ENCODE results near the gene STAB1. TPM values are rescaled to one million over a fixed set of nuclear protein-coding genes. Genes with fewer than 3 reads are reported as not detected.

STAB1 gene
- total RNA-seq, 1 experiment from 2014 or later, result not detected

DNA sequence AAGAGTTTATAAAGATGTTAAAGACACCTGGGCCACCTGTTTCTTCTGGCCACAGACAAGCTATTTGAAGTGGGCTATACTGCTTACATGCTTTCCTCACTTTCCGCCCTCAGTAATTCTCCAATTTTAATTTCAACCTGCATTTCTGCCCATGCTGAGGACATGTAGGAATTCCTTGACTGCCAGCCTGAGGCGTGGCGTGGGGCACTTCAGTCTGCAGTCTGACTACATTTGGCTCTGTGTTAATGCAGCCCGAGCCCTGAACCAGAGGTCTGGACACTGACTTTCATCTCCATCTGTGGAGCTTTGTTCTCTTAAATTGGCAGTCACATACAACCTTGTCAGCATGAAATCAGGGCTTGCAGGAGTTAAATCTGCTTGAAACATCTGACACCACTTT is 49.8 kb downstream of the STAB1 start:
- peak overlapping the region; percentile 16; the same call in 1 of the 2 replicates for H3K27ac ChIP-seq (ENCODE audit: low read length)
- no peak overlapping the region for H3K4me2 ChIP-seq (ENCODE audit: low read depth, low read length, poor library complexity, severe bottlenecking)
- no peak overlapping the region for H3K4me3 ChIP-seq (ENCODE audit: low read length)
- H3K9ac ChIP-seq (ENCODE audit: low read length), result no peak overlapping the region
- peaks cover 4% of the 10 kb centered on the region; the same call in 1 of the 2 replicates for H3K4me1 ChIP-seq (ENCODE audit: low read length)
- H3K79me2 ChIP-seq (ENCODE audit: low read length), result peaks cover 25% of the 10 kb centered on the region
- peaks cover 36% of the 10 kb centered on the region for H3K36me3 ChIP-seq (ENCODE audit: insufficient read depth, low read length)
- H3K9me2 ChIP-seq (replicated peaks; ENCODE audit: insufficient read depth, low read length), result no peaks in the 10 kb centered on the region
- no peak overlapping the region for H2AFZ ChIP-seq (ENCODE audit: low read length)
- H3K9me3 ChIP-seq (ENCODE audit: low read length), result no peaks in the 10 kb centered on the region
- no peak for DNase-seq
- H4K20me1 ChIP-seq (ENCODE audit: insufficient read depth, low read depth, low read length), result no peaks in the 10 kb centered on the region
- H3K27me3 ChIP-seq (ENCODE audit: low read length), result no peaks in the 10 kb centered on the region

DNA sequence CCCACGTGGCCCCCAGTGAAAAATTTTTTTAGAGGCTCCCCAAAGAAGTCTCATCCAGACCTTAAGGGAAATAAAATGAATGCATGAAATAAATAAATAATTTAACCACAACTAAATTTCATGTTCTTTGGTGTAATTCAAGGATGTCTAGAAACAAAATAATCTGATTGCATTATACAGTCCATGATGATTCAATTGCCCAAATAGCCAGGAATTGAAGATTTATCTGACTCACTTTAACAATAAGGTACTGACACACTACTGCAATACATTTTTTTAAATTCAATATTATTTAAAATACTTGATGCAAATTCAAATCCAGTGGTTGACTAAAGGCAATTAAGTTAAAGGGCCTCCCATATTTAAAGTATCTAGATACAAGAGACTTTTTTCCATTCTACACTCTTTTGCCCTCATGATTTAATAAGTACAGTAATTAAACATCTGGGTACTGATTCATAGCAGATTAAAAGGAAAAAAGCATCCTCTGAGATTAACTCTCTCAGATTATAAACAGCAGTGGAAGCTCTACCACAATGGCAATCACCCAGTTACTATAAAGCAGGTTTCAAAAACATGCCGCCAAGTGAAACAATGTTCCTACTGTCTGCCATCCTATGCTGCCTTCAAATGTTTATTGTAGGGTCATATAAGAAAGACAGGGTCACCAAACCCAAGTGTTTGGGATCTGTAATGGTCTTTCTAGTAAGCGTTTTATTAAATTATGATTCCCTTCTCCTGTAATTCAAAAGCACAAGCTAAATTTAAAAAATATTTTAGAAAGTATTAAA is 51.2 kb downstream of the STAB1 start:
- Histone ChIP-seq H3K9me3 (ENCODE audit: low read length) (no peaks in the 10 kb centered on the region), H3K36me3 (ENCODE audit: insufficient read depth, low read length) (peaks cover 26% of the 10 kb centered on the region; the same call in 1 of the 2 replicates), H3K9ac (ENCODE audit: low read length) (no peak overlapping the region), H3K9me2 (replicated peaks; ENCODE audit: insufficient read depth, low read length) (no peaks in the 10 kb centered on the region), H4K20me1 (ENCODE audit: insufficient read depth, low read depth, low read length) (no peaks in the 10 kb centered on the region), H3K4me3 (ENCODE audit: low read length) (no peak overlapping the region), H3K4me2 (ENCODE audit: low read depth, low read length, poor library complexity, severe bottlenecking) (no peak overlapping the region), H2AFZ (ENCODE audit: low read length) (no peak overlapping the region), H3K4me1 (ENCODE audit: low read length) (peaks cover 4% of the 10 kb centered on the region; the same call in 1 of the 2 replicates), H3K79me2 (ENCODE audit: low read length) (peaks cover 12% of the 10 kb centered on the region), H3K27ac (ENCODE audit: low read length) (no peak overlapping the region), H3K27me3 (ENCODE audit: low read length) (no peaks in the 10 kb centered on the region)
- no peak for DNase-seq

DNA sequence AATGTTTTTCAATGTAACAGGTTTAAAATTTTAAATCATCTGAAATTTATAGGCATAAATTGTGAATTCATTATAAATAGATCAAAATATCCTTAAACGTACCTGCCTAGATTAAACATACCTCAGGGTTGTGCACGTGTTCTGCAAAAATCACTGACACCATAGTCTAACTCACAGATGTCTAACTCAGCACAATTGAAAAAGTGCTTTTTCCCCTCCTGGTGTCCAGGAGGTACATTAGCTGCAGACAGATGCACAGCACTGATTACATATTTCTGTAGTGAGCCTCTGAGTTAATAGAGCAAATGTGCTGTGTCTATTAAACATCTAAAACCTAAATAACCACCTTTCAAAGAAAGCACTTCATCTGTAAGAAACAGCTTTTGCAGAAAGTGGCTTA is 52.0 kb downstream of the STAB1 start:
- DNase-seq, result no peak
- Histone ChIP-seq H3K36me3 (ENCODE audit: insufficient read depth, low read length) (peaks cover 26% of the 10 kb centered on the region; the same call in 1 of the 2 replicates), H2AFZ (ENCODE audit: low read length) (no peak overlapping the region), H3K4me2 (ENCODE audit: low read depth, low read length, poor library complexity, severe bottlenecking) (no peak overlapping the region), H3K79me2 (ENCODE audit: low read length) (peaks cover 4% of the 10 kb centered on the region; the same call in 1 of the 2 replicates), H3K9ac (ENCODE audit: low read length) (no peak overlapping the region), H3K4me1 (ENCODE audit: low read length) (peaks cover 4% of the 10 kb centered on the region; the same call in 1 of the 2 replicates), H3K4me3 (ENCODE audit: low read length) (no peak overlapping the region), H3K27ac (ENCODE audit: low read length) (no peak overlapping the region), H3K27me3 (ENCODE audit: low read length) (no peaks in the 10 kb centered on the region), H4K20me1 (ENCODE audit: insufficient read depth, low read depth, low read length) (no peaks in the 10 kb centered on the region), H3K9me2 (replicated peaks; ENCODE audit: insufficient read depth, low read length) (no peaks in the 10 kb centered on the region), H3K9me3 (ENCODE audit: low read length) (no peaks in the 10 kb centered on the region)

DNA sequence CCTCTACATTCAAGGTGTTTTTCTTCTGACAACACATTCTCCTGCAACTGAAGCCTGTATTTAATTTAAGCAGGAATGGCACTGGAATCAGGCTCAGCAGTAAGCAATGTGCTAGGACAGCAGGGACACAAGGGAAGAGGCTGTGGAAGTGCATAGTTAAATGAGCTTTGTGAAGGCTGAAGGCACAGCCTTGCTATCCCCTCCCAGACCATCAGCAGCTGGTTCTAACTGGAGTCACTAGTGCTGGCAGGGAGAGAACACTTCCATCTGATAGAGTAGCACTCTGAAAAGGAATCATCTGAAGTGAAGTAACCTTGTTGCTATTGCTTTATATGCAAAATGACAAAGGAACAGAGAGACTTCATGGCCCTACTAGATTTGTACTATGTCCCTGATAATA is 56.0 kb downstream of the STAB1 start:
- H3K4me2 ChIP-seq (ENCODE audit: low read depth, low read length, poor library complexity, severe bottlenecking), result no peak overlapping the region
- no peak for DNase-seq
- no peaks in the 10 kb centered on the region for H3K27me3 ChIP-seq (ENCODE audit: low read length)
- no peak overlapping the region for H3K27ac ChIP-seq (ENCODE audit: low read length)
- no peaks in the 10 kb centered on the region for H3K9me3 ChIP-seq (ENCODE audit: low read length)
- no peak overlapping the region for H2AFZ ChIP-seq (ENCODE audit: low read length)
- no peaks in the 10 kb centered on the region for H4K20me1 ChIP-seq (ENCODE audit: insufficient read depth, low read depth, low read length)
- H3K36me3 ChIP-seq (ENCODE audit: insufficient read depth, low read length), result peaks cover 23% of the 10 kb centered on the region; the same call in 1 of the 2 replicates
- peaks cover 4% of the 10 kb centered on the region; the same call in 1 of the 2 replicates for H3K4me1 ChIP-seq (ENCODE audit: low read length)
- H3K4me3 ChIP-seq (ENCODE audit: low read length), result no peak overlapping the region
- no peak overlapping the region for H3K9ac ChIP-seq (ENCODE audit: low read length)
- H3K9me2 ChIP-seq (replicated peaks; ENCODE audit: insufficient read depth, low read length), result no peaks in the 10 kb centered on the region
- H3K79me2 ChIP-seq (ENCODE audit: low read length), result peaks cover 6% of the 10 kb centered on the region; the same call in 1 of the 2 replicates

DNA sequence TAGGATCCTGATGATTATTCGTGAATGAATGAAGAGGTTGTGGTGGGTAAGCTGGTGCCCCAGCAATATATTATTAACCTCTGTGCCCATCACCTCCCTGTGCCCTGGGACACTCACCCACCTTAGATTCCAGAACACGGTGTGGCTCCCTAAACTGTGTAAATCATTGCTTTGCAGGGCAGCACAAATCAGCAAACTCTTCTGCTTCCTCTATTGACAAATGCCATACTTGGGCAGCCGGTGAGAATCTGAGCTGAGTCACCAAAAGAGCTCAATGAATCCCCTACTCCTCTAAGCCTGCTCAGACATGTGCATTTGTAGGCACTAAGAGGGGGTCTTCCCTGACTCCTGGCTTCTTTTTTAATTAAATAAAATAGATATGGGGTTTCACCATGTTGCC is 57.0 kb downstream of the STAB1 start:
- no peaks in the 10 kb centered on the region for H3K9me3 ChIP-seq (ENCODE audit: low read length)
- no peaks in the 10 kb centered on the region for H3K4me1 ChIP-seq (ENCODE audit: low read length)
- peaks cover 6% of the 10 kb centered on the region; the same call in 1 of the 2 replicates for H3K79me2 ChIP-seq (ENCODE audit: low read length)
- no peak overlapping the region for H3K27ac ChIP-seq (ENCODE audit: low read length)
- H3K4me2 ChIP-seq (ENCODE audit: low read depth, low read length, poor library complexity, severe bottlenecking), result no peak overlapping the region
- no peak overlapping the region for H3K4me3 ChIP-seq (ENCODE audit: low read length)
- H4K20me1 ChIP-seq (ENCODE audit: insufficient read depth, low read depth, low read length), result no peaks in the 10 kb centered on the region
- no peaks in the 10 kb centered on the region for H3K9me2 ChIP-seq (replicated peaks; ENCODE audit: insufficient read depth, low read length)
- H3K27me3 ChIP-seq (ENCODE audit: low read length), result no peaks in the 10 kb centered on the region
- H3K36me3 ChIP-seq (ENCODE audit: insufficient read depth, low read length), result peaks cover 19% of the 10 kb centered on the region; the same call in 1 of the 2 replicates
- H2AFZ ChIP-seq (ENCODE audit: low read length), result no peak overlapping the region
- DNase-seq, result no peak
- no peak overlapping the region for H3K9ac ChIP-seq (ENCODE audit: low read length)

DNA sequence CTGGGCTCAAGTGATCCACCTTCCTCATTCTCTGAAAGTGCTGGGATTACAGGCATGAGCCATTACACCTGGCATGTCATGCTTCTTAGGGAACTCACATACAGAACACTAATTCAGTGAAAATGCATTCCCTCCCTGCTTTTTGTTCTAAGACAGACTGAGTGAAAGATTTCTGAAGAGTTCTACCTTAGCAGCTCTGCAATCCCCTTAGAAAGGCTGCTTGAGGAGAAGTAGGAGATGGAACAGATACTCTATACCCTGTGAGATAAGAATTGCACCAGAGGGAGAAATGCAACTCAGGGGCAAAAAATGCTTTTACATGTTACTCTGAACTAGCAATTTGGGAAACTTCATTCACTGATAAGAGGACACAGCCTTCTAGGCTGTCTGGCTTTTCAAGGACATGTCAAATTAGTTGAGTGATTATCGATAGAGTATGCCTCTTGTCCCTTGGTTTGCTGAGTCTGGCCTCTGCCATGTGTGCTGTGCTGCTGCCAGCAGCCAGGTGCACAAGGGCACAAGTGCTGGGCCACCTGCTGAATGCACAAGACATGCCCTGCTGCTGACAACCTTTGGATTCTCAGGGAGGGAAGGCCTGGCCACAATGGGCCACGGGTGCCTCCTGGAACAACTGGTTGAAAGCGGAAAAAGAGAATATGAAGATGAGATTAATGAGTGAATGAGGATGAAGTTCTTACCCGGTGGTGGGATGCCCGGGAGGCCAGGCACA is 59.1 kb downstream of the STAB1 start:
- Histone ChIP-seq H3K4me1 (ENCODE audit: low read length) (no peaks in the 10 kb centered on the region), H4K20me1 (ENCODE audit: insufficient read depth, low read depth, low read length) (no peaks in the 10 kb centered on the region), H3K36me3 (ENCODE audit: insufficient read depth, low read length) (peaks cover 20% of the 10 kb centered on the region; the same call in 1 of the 2 replicates), H2AFZ (ENCODE audit: low read length) (no peak overlapping the region), H3K9me2 (replicated peaks; ENCODE audit: insufficient read depth, low read length) (no peaks in the 10 kb centered on the region), H3K27me3 (ENCODE audit: low read length) (no peaks in the 10 kb centered on the region), H3K4me3 (ENCODE audit: low read length) (no peak overlapping the region), H3K79me2 (ENCODE audit: low read length) (peaks cover 6% of the 10 kb centered on the region; the same call in 1 of the 2 replicates), H3K4me2 (ENCODE audit: low read depth, low read length, poor library complexity, severe bottlenecking) (no peak overlapping the region), H3K9ac (ENCODE audit: low read length) (no peak overlapping the region), H3K27ac (ENCODE audit: low read length) (no peak overlapping the region), H3K9me3 (ENCODE audit: low read length) (no peaks in the 10 kb centered on the region)
- DNase-seq, result no peak

DNA sequence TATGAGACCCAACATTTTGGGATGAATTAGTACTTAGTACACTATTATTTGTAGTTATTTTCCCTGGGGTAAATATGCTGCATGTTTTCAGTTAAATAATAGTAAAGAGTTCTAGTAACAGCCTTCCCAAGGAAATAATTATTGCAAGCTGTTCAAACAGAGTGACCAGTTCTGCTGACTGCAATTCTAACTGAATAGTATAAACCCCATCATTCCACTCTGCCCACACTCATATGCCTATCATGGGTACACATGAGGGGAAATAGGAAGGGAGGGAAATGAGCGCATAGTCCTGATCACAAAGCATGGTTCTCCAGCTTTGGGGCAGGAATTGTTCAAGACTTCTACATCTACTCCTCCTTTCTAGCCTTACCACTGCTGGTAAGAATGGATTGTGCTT is 59.9 kb downstream of the STAB1 start:
- no peak overlapping the region for H3K4me2 ChIP-seq (ENCODE audit: low read depth, low read length, poor library complexity, severe bottlenecking)
- no peaks in the 10 kb centered on the region for H3K9me3 ChIP-seq (ENCODE audit: low read length)
- no peak overlapping the region for H3K27ac ChIP-seq (ENCODE audit: low read length)
- no peaks in the 10 kb centered on the region for H3K9me2 ChIP-seq (replicated peaks; ENCODE audit: insufficient read depth, low read length)
- H3K79me2 ChIP-seq (ENCODE audit: low read length), result peaks cover 6% of the 10 kb centered on the region; the same call in 1 of the 2 replicates
- H2AFZ ChIP-seq (ENCODE audit: low read length), result no peak overlapping the region
- no peaks in the 10 kb centered on the region for H4K20me1 ChIP-seq (ENCODE audit: insufficient read depth, low read depth, low read length)
- no peaks in the 10 kb centered on the region for H3K4me1 ChIP-seq (ENCODE audit: low read length)
- H3K4me3 ChIP-seq (ENCODE audit: low read length), result no peak overlapping the region
- H3K27me3 ChIP-seq (ENCODE audit: low read length), result no peaks in the 10 kb centered on the region
- H3K9ac ChIP-seq (ENCODE audit: low read length), result no peak overlapping the region
- DNase-seq, result no peak
- peaks cover 26% of the 10 kb centered on the region; the same call in 1 of the 2 replicates for H3K36me3 ChIP-seq (ENCODE audit: insufficient read depth, low read length)
